HepG2 (cell line): Measurements from ENCODE around the gene P2RX1. TPM values are rescaled to one million over a fixed set of nuclear protein-coding genes. Genes with fewer than 3 reads are reported as not detected.

Experiments used
- ATAC-seq: fragments of 200-7000 bp; cut with Tn5 transposase; 3 replicates; pipeline ENCODE4 v1.9.1; 2020; ENCODE audit warnings: mild to moderate bottlenecking, moderate library complexity
- BruUV-seq: library from RNA; stranded (reverse); fragments of 400-500 nt; replicated peaks from 2 replicates; lab custom pipeline; 2021; lab: Mats Ljungman, UMichigan
- CTCF ChIA-PET: fragments of 300-600 bp; formaldehyde crosslinking; extraction: SDS; loops from one replicate; lab custom pipeline; 2021; ENCODE audit warnings: low total read pairs, inconsistent platforms, low intra/inter-chr PET ratio; lab: Yijun Ruan, JAX
- POLR2A ChIA-PET: fragments of 350-600 bp; sonication (Branson Sonifier 250); formaldehyde crosslinking; loops from one replicate; lab custom pipeline; 2020; ENCODE audit warnings: antibody characterized with exemption, inconsistent platforms; lab: Yijun Ruan, JAX
- DNase-seq: peaks from one replicate; pipeline ENCODE4 v3.0.0-alpha.2; 2015; ENCODE audit warnings: low spot score
- FAIRE-seq: peaks from 3 replicates; lab custom pipeline; 2011; peaks lifted over from hg19 to GRCh38; lab: Jason Lieb, UNC
- H2AFZ ChIP-seq: one replicate; pipeline ENCODE4 v1.6.1; 2011; ENCODE audit warnings: low read length, inconsistent platforms
- H3K27ac ChIP-seq: fragments of 300-600 bp; 3 replicates; pipeline ENCODE4 v1.8.0; 2011; ENCODE audit warnings: mixed run types, mild to moderate bottlenecking, mixed read lengths, low read length, inconsistent platforms; ENCODE audit not compliant: insufficient read depth; ENCODE audit errors: extremely low read length
- H3K27me3 ChIP-seq, 2 experiments: fragments of 200-600 bp in 1 of 2; 2 replicates in 1 of 2; 3 replicates in 1 of 2; pipeline versions ENCODE4 v1.6.0 to v1.8.0; 2011; ENCODE audit warnings: low read length in 2 of 2, mild to moderate bottlenecking in 2 of 2, moderate library complexity in 2 of 2, inconsistent platforms in 1 of 2; ENCODE audit not compliant: insufficient read depth in 2 of 2, control insufficient read depth in 1 of 2
- H3K36me3 ChIP-seq, 2 experiments: fragments of 200-600 bp in 1 of 2; replicated peaks in 1 of 2; 2 replicates in 1 of 2; 3 replicates in 1 of 2; pipeline versions ENCODE4 v1.5.1 to v1.8.0; 2011; ENCODE audit warnings: low read length in 2 of 2, inconsistent platforms in 1 of 2; ENCODE audit not compliant: insufficient read depth in 2 of 2, control insufficient read depth in 1 of 2
- H3K4me1 ChIP-seq: 2 replicates; pipeline ENCODE4 v1.5.1; 2012; ENCODE audit warnings: low read length, inconsistent platforms; ENCODE audit not compliant: insufficient read depth
- H3K4me2 ChIP-seq: 2 replicates; pipeline ENCODE4 v1.6.0; 2011; ENCODE audit warnings: low read depth, low read length, inconsistent platforms
- H3K4me3 ChIP-seq, 3 experiments: fragments of 200-600 bp in 1 of 3; sonication (generic), shearing (Covaris generic) in 1 of 3; replicated peaks in 1 of 3; 2 replicates each; pipeline ENCODE4 v1.5.1; 2011 to 2016; ENCODE audit warnings: low read length in 3 of 3, inconsistent platforms in 2 of 3, low read depth in 2 of 3, mild to moderate bottlenecking in 2 of 3, control low read depth in 1 of 3, mixed read lengths in 1 of 3; ENCODE audit not compliant: insufficient read depth in 1 of 3
- H3K79me2 ChIP-seq: one replicate; pipeline ENCODE4 v1.6.1; 2011; ENCODE audit warnings: low read length, inconsistent platforms; ENCODE audit not compliant: insufficient read depth
- H3K9ac ChIP-seq: 2 replicates; pipeline ENCODE4 v1.6.0; 2011; ENCODE audit warnings: mild to moderate bottlenecking, low read depth, low read length, inconsistent platforms; ENCODE audit not compliant: insufficient read depth
- H3K9me3 ChIP-seq: 2 replicates; pipeline ENCODE4 v1.5.1; 2012; ENCODE audit warnings: mild to moderate bottlenecking, low read length
- H4K20me1 ChIP-seq: 2 replicates; pipeline ENCODE4 v1.6.0; 2011; ENCODE audit warnings: inconsistent platforms, mild to moderate bottlenecking, low read length, moderate library complexity; ENCODE audit not compliant: insufficient read depth
- AGO2 ChIP-seq: fragments of 200-400 bp; formaldehyde crosslinking; optimal IDR thresholded peaks from 2 replicates; pipeline ENCODE3; 2017; ENCODE audit warnings: mild to moderate bottlenecking, low read depth, low read length, moderate library complexity
- BRD4 ChIP-seq: sonication (generic); formaldehyde crosslinking; IDR thresholded peaks from 2 replicates; pipeline ENCODE4 v1.4.0; 2020; ENCODE audit warnings: missing genetic modification reagents
- FOXJ3 ChIP-seq: sonication (generic); formaldehyde crosslinking; IDR thresholded peaks from 2 replicates; pipeline ENCODE4 v1.4.0; 2020; ENCODE audit warnings: missing genetic modification reagents, mild to moderate bottlenecking, borderline replicate concordance
- HNF4G ChIP-seq, 2 experiments: sonication (generic) in 1 of 2; formaldehyde crosslinking in 1 of 2; IDR thresholded peaks; 2 replicates each; pipeline versions ENCODE4 v1.4.0 to v1.6.1; 2011 to 2020; ENCODE audit warnings: borderline replicate concordance in 2 of 2, low read depth in 2 of 2, mild to moderate bottlenecking in 2 of 2, low read length in 1 of 2, missing genetic modification reagents in 1 of 2, moderate library complexity in 1 of 2
- HNRNPK ChIP-seq: fragments of 200-400 bp; formaldehyde crosslinking; IDR thresholded peaks from 2 replicates; pipeline ENCODE4 v1.6.1; 2018; ENCODE audit warnings: low read length, low read depth, moderate library complexity, mild to moderate bottlenecking; ENCODE audit not compliant: poor library complexity, severe bottlenecking
- KAT7 ChIP-seq: IDR thresholded peaks from 2 replicates; pipeline ENCODE4 v1.6.1; 2018; ENCODE audit warnings: borderline replicate concordance, missing compliant biosample characterization
- KDM2A ChIP-seq: sonication (generic); formaldehyde crosslinking; IDR thresholded peaks from 2 replicates; pipeline ENCODE4 v1.4.0; 2020; ENCODE audit warnings: low read depth, missing genetic modification reagents, borderline replicate concordance
- NFKB2 ChIP-seq: sonication (generic); formaldehyde crosslinking; IDR thresholded peaks from 2 replicates; pipeline ENCODE4 v1.4.0; 2020; ENCODE audit warnings: missing genetic modification reagents, borderline replicate concordance
- NR2C2 ChIP-seq: sonication (generic); formaldehyde crosslinking; IDR thresholded peaks from 2 replicates; pipeline ENCODE4 v1.4.0; 2020; ENCODE audit warnings: missing genetic modification reagents, mild to moderate bottlenecking, moderate library complexity, borderline replicate concordance
- NRL ChIP-seq: sonication (generic); formaldehyde crosslinking; IDR thresholded peaks from 2 replicates; pipeline ENCODE4 v1.5.0; 2020; ENCODE audit warnings: missing genetic modification reagents, mild to moderate bottlenecking, moderate library complexity, borderline replicate concordance
- PHF8 ChIP-seq: sonication (generic); formaldehyde crosslinking; IDR thresholded peaks from 2 replicates; pipeline ENCODE4 v1.5.0; 2020; ENCODE audit warnings: missing genetic modification reagents
- SMC3 ChIP-seq: IDR thresholded peaks from 2 replicates; pipeline ENCODE4 v1.6.1; 2011; ENCODE audit warnings: low read length, improper control_type of control experiment
- SOX5 ChIP-seq: IDR thresholded peaks from 2 replicates; pipeline ENCODE4 v1.6.1; 2016; ENCODE audit warnings: borderline replicate concordance
- TARDBP ChIP-seq: sonication (generic); formaldehyde crosslinking; IDR thresholded peaks from 2 replicates; pipeline ENCODE4 v1.8.0; 2022; ENCODE audit warnings: mild to moderate bottlenecking, missing genetic modification reagents
- ZMYM4 ChIP-seq: sonication (generic); formaldehyde crosslinking; IDR thresholded peaks from 2 replicates; pipeline ENCODE4 v1.8.1; 2023; ENCODE audit warnings: mild to moderate bottlenecking, missing genetic modification reagents
- ZNF274 ChIP-seq: sonication (generic); formaldehyde crosslinking; IDR thresholded peaks from 2 replicates; pipeline ENCODE4 v1.5.1; 2020; ENCODE audit warnings: mild to moderate bottlenecking, missing genetic modification reagents
- ZNF350 ChIP-seq: sonication (generic); formaldehyde crosslinking; IDR thresholded peaks from 2 replicates; pipeline ENCODE4 v1.4.0; 2020; ENCODE audit warnings: mild to moderate bottlenecking, low read depth, missing genetic modification reagents, borderline replicate concordance
- ZNF484 ChIP-seq: sonication (generic); formaldehyde crosslinking; IDR thresholded peaks from 2 replicates; pipeline ENCODE4 v1.5.1; 2020; ENCODE audit warnings: mild to moderate bottlenecking, low read depth, missing genetic modification reagents, borderline replicate concordance
- WGBS: methylation state at CpG from one replicate; pipeline ENCODE4 v1.1.6; 2017; ENCODE audit warnings: low lambda C conversion rate; 5-methylcytosine and 5-hydroxymethylcytosine counted together
- in situ Hi-C: cut with HindIII; loops from 2 replicates; pipeline ENCODE4 v1.10.0; 2017; ENCODE audit warnings: low pct_unique_long_range_greater_than_20kb; ENCODE audit not compliant: extremely low pct_ligation_motif_present
- intact Hi-C: fragments of 100-400 bp; cut with micrococcal nuclease; formaldehyde crosslinking; loops from one replicate; pipeline ENCODE4 v1.10.0; 2022; ENCODE audit not compliant: unreplicated experiment
- polyA plus RNA-seq, 8 experiments: library from polyadenylated mRNA; depleted of rRNA in 3 of 8; stranded (reverse) in 7 of 8; unstranded in 1 of 8; fragments of >200 nt; fragmentation: Illumina TruSeq in 4 of 8; extraction: Trizol in 4 of 8; gene quantifications; 2 replicates each; pipeline versions ENCODE4 v1.2.1 to v1.2.3, GENCODE V29; 2011 to 2016; ENCODE audit warnings: low read depth in 4 of 8, missing spikeins in 1 of 8, mixed read lengths in 1 of 8; ENCODE audit not compliant: insufficient read depth in 1 of 8
- total RNA-seq, 5 experiments: library from RNA; depleted of rRNA; stranded (reverse); fragments of >200 nt; fragmentation: Illumina TruSeq; extraction: Trizol; gene quantifications; 2 replicates each; pipeline ENCODE4 v1.2.3, GENCODE V29; 2016; ENCODE audit warnings: low read depth in 1 of 5
- TF ChIP-seq, protein P1 (sequence below): sonication (generic); formaldehyde crosslinking; IDR thresholded peaks from 2 replicates; pipeline ENCODE4 v1.4.0; 2020; ENCODE audit warnings: mild to moderate bottlenecking, missing genetic modification reagents
- TF ChIP-seq, protein P2 (sequence below): IDR thresholded peaks from 2 replicates; pipeline ENCODE4 v1.6.1; 2016; ENCODE audit warnings: low read depth, control low read depth

Gene P2RX1
- total and polyA plus RNA-seq, 2 of the 13 experiments (the other 11 are each of a cell fraction or from before 2014, with no cell fraction given) = 0.04 to 0.50 TPM

- Histone ChIP-seq H3K79me2 (no peaks in the 10 kb centered on the region), H3K4me2 (peak within 1 kb of the TSS; percentile 90), H3K4me3 (peak within 1 kb of the TSS; percentile 66 to 82 (median 75)), H3K4me1 (peaks cover 35% of the 10 kb centered on the region), H3K9ac (peak within 1 kb of the TSS; percentile 71), H2AFZ (no peak within 1 kb of the TSS), H3K9me3 (no peaks in the 10 kb centered on the region), H4K20me1 (no peaks in the 10 kb centered on the region), H3K27ac (peak within 1 kb of the TSS; percentile 52), H3K36me3 (no peaks in the 10 kb centered on the region), H3K27me3 (peaks cover 0 to 16% of the 10 kb centered on the region in 2 experiments; a peak in 2 of 5 replicates)
- BruUV-seq = no TSS peak
- ChIA-PET CTCF (no interaction called here), POLR2A (interaction anchor here (1.0 to 3.5 kb wide), 3 partner anchors 11 to 90 kb away, joined by 3 to 47 read pairs (median 4); partner anchors contain the start of gene NCBP3)
- in situ Hi-C loops = no loop called here
- peak; percentile 32 for FAIRE-seq
- DNase-seq = peak; percentile 77
- WGBS = 23% methylated on average over 8 of the region's 75 CpGs
- ATAC-seq = peak; percentile 85
- intact Hi-C loops = no loop called here
- TF ChIP-seq, protein P1, sequence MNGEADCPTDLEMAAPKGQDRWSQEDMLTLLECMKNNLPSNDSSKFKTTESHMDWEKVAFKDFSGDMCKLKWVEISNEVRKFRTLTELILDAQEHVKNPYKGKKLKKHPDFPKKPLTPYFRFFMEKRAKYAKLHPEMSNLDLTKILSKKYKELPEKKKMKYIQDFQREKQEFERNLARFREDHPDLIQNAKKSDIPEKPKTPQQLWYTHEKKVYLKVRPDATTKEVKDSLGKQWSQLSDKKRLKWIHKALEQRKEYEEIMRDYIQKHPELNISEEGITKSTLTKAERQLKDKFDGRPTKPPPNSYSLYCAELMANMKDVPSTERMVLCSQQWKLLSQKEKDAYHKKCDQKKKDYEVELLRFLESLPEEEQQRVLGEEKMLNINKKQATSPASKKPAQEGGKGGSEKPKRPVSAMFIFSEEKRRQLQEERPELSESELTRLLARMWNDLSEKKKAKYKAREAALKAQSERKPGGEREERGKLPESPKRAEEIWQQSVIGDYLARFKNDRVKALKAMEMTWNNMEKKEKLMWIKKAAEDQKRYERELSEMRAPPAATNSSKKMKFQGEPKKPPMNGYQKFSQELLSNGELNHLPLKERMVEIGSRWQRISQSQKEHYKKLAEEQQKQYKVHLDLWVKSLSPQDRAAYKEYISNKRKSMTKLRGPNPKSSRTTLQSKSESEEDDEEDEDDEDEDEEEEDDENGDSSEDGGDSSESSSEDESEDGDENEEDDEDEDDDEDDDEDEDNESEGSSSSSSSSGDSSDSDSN (CRISPR knock-in tag) = peak; percentile 52; the same call in 1 of the 2 replicates
- TF ChIP-seq KDM2A (CRISPR knock-in tag) (peak; percentile 55), ZNF484 (CRISPR knock-in tag) (no peak), SMC3 (no peak), PHF8 (CRISPR knock-in tag) (peak; percentile 94), AGO2 (no peak), NR2C2 (CRISPR knock-in tag) (0 out of 2 replicates have a peak, but pooled peaks have one; percentile 36), HNRNPK (peak; percentile 28), ZMYM4 (CRISPR knock-in tag) (peak; percentile 49), HNF4G (IDR thresholded peaks at IDR 0.05; ENCODE audit: borderline replicate concordance, low read depth, low read length) (no peak), HNF4G (CRISPR knock-in tag; IDR thresholded peaks at IDR 0.05; ENCODE audit: borderline replicate concordance, low read depth) (0 out of 2 replicates have a peak, but pooled peaks have one; percentile 31), FOXJ3 (CRISPR knock-in tag) (no peak), BRD4 (CRISPR knock-in tag) (0 out of 2 replicates have a peak, but pooled peaks have one; percentile 37), KAT7 (CRISPR knock-in tag) (0 out of 2 replicates have a peak, but pooled peaks have one; percentile 67), SOX5 (CRISPR knock-in tag) (peak; percentile 26; the same call in 1 of the 2 replicates), NFKB2 (peak; percentile 77; the same call in 1 of the 2 replicates), TARDBP (CRISPR knock-in tag) (peak; percentile 54; the same call in 1 of the 2 replicates), ZNF350 (CRISPR knock-in tag) (0 out of 2 replicates have a peak, but pooled peaks have one; percentile 59), NRL (CRISPR knock-in tag) (no peak), ZNF274 (CRISPR knock-in tag) (no peak)
- TF ChIP-seq, protein P2, sequence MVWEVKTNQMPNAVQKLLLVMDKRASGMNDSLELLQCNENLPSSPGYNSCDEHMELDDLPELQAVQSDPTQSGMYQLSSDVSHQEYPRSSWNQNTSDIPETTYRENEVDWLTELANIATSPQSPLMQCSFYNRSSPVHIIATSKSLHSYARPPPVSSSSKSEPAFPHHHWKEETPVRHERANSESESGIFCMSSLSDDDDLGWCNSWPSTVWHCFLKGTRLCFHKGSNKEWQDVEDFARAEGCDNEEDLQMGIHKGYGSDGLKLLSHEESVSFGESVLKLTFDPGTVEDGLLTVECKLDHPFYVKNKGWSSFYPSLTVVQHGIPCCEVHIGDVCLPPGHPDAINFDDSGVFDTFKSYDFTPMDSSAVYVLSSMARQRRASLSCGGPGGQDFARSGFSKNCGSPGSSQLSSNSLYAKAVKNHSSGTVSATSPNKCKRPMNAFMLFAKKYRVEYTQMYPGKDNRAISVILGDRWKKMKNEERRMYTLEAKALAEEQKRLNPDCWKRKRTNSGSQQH (CRISPR knock-in tag) = peak; percentile 56; the same call in 1 of the 2 replicates
These were observed 23.1 kb downstream of the P2RX1 start, which contains the start of gene CAMKK1 for GRCh38 chr17:3893003-3893719. Gene CAMKK1 (minus strand): TSS chr17:3893053. CDS start chr17:3885687, 7,366 bp downstream.
